Kidney (tissue), 14 donors: ENCODE measurements around the gene AMH. TPM values are rescaled to one million over a fixed set of nuclear protein-coding genes. Genes with fewer than 3 reads are reported as not detected.

Source experiments
- DNase-seq, 5 donors: peaks; one replicate each; pipeline ENCODE4 v3.0.0-alpha.2; 2013 to 2020
- FAIRE-seq: peaks from 2 replicates; lab custom pipeline; 2012; peaks lifted over from hg19 to GRCh38; lab: Jason Lieb, UNC
- H3K27ac ChIP-seq, 2 donors: one replicate each; pipeline ENCODE4 v1.7.0; 2013; ENCODE audit warnings: low read depth in 2 of 2, low read length in 2 of 2, inconsistent platforms in 1 of 2
- H3K27me3 ChIP-seq: one replicate; pipeline ENCODE4 v1.7.1; 2013; ENCODE audit warnings: low read length, inconsistent platforms; ENCODE audit not compliant: control insufficient read depth, insufficient read depth
- H3K36me3 ChIP-seq, 3 donors: one replicate each; pipeline versions ENCODE4 v1.7.0 to v1.7.1; 2013; ENCODE audit warnings: low read length in 3 of 3, control low read depth in 1 of 3, inconsistent platforms in 1 of 3; ENCODE audit not compliant: insufficient read depth in 3 of 3, control insufficient read depth in 2 of 3
- H3K4me1 ChIP-seq, 3 donors: one replicate each; pipeline versions ENCODE4 v1.7.0 to v1.7.1; 2013; ENCODE audit warnings: low read length in 3 of 3, inconsistent platforms in 1 of 3, low read depth in 1 of 3; ENCODE audit not compliant: control insufficient read depth in 2 of 3, insufficient read depth in 2 of 3
- H3K4me3 ChIP-seq, 3 donors: one replicate each; pipeline versions ENCODE4 v1.7.0 to v1.8.1; 2013; ENCODE audit warnings: low read length in 3 of 3, control low read depth in 1 of 3, inconsistent platforms in 1 of 3
- H3K9ac ChIP-seq, 3 donors: one replicate each; pipeline versions ENCODE4 v1.7.0 to v1.7.1; 2013; ENCODE audit warnings: low read length in 3 of 3, control low read depth in 1 of 3, inconsistent platforms in 1 of 3
- H3K9me3 ChIP-seq, 3 donors: one replicate each; pipeline versions ENCODE4 v1.7.0 to v1.7.1; 2013; ENCODE audit warnings: low read length in 3 of 3, control low read depth in 1 of 3, inconsistent platforms in 1 of 3; ENCODE audit not compliant: control insufficient read depth in 2 of 3, insufficient read depth in 1 of 3
- CTCF ChIP-seq: IDR thresholded peaks from 3 replicates; pipeline ENCODE4 v1.5.1; 2012; ENCODE audit warnings: mild to moderate bottlenecking, moderate library complexity, borderline replicate concordance; ENCODE audit not compliant: insufficient read depth; ENCODE audit errors: extremely low read depth
- intact Hi-C: fragments of 100-400 bp; cut with DNase I; formaldehyde crosslinking; loops from one replicate; pipeline ENCODE4 v1.11.1; 2022
- polyA plus RNA-seq: library from polyadenylated mRNA; stranded (reverse); fragments of 350-450 nt; fragmentation: Illumina TruSeq; extraction: RNeasy Lipid Tissue Mini Kit (QIAGEN cat#74804); gene quantifications from one replicate; pipeline ENCODE4 v1.2.3, GENCODE V29; 2014; ENCODE audit warnings: low read depth, low replicate concordance; ENCODE audit not compliant: insufficient read depth
- total RNA-seq: library from RNA; stranded (reverse); fragmentation: NEBNext Ultra II Directional; extraction: Animal tissue kit (Norgen Biotek cat#: 25700); gene quantifications from one replicate; pipeline ENCODE4 v1.2.1, GENCODE V29; 2021
- donor health status: control.
- donor health status: control.
- donor health status: control.
- donor health status: control.
- donor health status: control.
- donor health status: DM: yes; HTN: yes; CAD: no.
- donor health status: Normal renal cell carcinoma (clear cell type).

AMH gene
- total and polyA plus RNA-seq, 2 donors from 2014 or later: 0.60 to 1.0 TPM

- H3K36me3 ChIP-seq: peaks cover 0 to 14% (median 0%) of the 10 kb centered on the region in 3 donors
- TF ChIP-seq CTCF: no peak
- H3K9me3 ChIP-seq: no peaks in the 10 kb centered on the region
- intact Hi-C loops: no loop called here
- DNase-seq (no peak), FAIRE-seq (no peak)
- H3K9ac ChIP-seq: no peak overlapping the region
- H3K27ac ChIP-seq: no peak overlapping the region
- H3K27me3 ChIP-seq: no peaks in the 10 kb centered on the region
- H3K4me3 ChIP-seq: no peak overlapping the region
- H3K4me1 ChIP-seq: peaks cover 0 to 20% (median 4%) of the 10 kb centered on the region in 3 donors
These were observed 26.7 kb downstream of the AMH start for GRCh38 chr19:2275588-2276428.

GRCh38 chr19:2276429-2276986 lies 27.4 kb downstream of the AMH start:
- FAIRE-seq (no peak), DNase-seq (no peak)
- Histone ChIP-seq H3K36me3 (peaks cover 0 to 11% (median 0%) of the 10 kb centered on the region in 3 donors), H3K4me1 (peaks cover 0 to 17% (median 4%) of the 10 kb centered on the region in 3 donors), H3K4me3 (no peak overlapping the region), H3K9me3 (no peaks in the 10 kb centered on the region), H3K27ac (no peak overlapping the region), H3K9ac (no peak overlapping the region), H3K27me3 (no peaks in the 10 kb centered on the region)
- intact Hi-C loops: no loop called here
- no peak for TF ChIP-seq CTCF

GRCh38 chr19:2277138-2277537 lies 28.0 kb downstream of the AMH start:
- no peak overlapping the region for H3K9ac ChIP-seq
- H3K4me1 ChIP-seq: peaks cover 0 to 13% (median 4%) of the 10 kb centered on the region in 3 donors
- intact Hi-C loops: no loop called here
- no peaks in the 10 kb centered on the region for H3K27me3 ChIP-seq
- TF ChIP-seq CTCF: no peak
- FAIRE-seq (no peak), DNase-seq (no peak)
- H3K9me3 ChIP-seq: no peaks in the 10 kb centered on the region
- no peak overlapping the region for H3K4me3 ChIP-seq
- H3K27ac ChIP-seq: no peak overlapping the region
- peaks cover 0 to 6% (median 0%) of the 10 kb centered on the region in 3 donors for H3K36me3 ChIP-seq
